ENCODE data around the gene CDK5. TPM values are rescaled to one million over a fixed set of nuclear protein-coding genes. Genes with fewer than 3 reads are reported as not detected.

Gene CDK5
- total and polyA plus RNA-seq, 2 of the 13 experiments (the other 11 are each of a cell fraction or from before 2014, with no cell fraction given) = 16.4 to 21.3 TPM

GRCh38 chr7:151103973-151104372 is 46.3 kb upstream of the CDK5 start (continued):
- no peak for TF ChIP-seq IKZF5 (CRISPR knock-in tag; IDR thresholded peaks at IDR 0.05)

GRCh38 chr7:151102991-151103390 is 45.3 kb upstream of the CDK5 start:
- CTCF ChIA-PET (ENCODE audit: low intra/inter-chr PET ratio, low total read pairs) = no interaction called here
- ATAC-seq (no peak), FAIRE-seq (no peak)

More at GRCh38 chr7:151102991-151103390, 45.3 kb upstream of the CDK5 start:
- TF ChIP-seq TOPORS (CRISPR knock-in tag; IDR thresholded peaks at IDR 0.05) (no peak), NR1H2 (CRISPR knock-in tag; IDR thresholded peaks at IDR 0.05; ENCODE audit: borderline replicate concordance, low read depth) (no peak), ZBTB21 (CRISPR knock-in tag; IDR thresholded peaks at IDR 0.05) (no peak), KAT7 (CRISPR knock-in tag; IDR thresholded peaks at IDR 0.05; ENCODE audit: borderline replicate concordance) (no peak), ZNF629 (CRISPR knock-in tag; conservative IDR thresholded peaks at IDR 0.05) (peak; percentile 72), TSC22D2 (CRISPR knock-in tag; IDR thresholded peaks at IDR 0.05; ENCODE audit: borderline replicate concordance) (no peak), SALL2 (CRISPR knock-in tag; IDR thresholded peaks at IDR 0.05) (no peak), CERS6 (CRISPR knock-in tag; IDR thresholded peaks at IDR 0.05) (no peak)
- BruUV-seq (replicated peaks) = no TSS peak
- Histone ChIP-seq H3K4me1 (ENCODE audit: insufficient read depth, low read length) (peaks cover 1% of the 10 kb centered on the region; the same call in 1 of the 2 replicates), H3K9me3 (ENCODE audit: low read length) (no peaks in the 10 kb centered on the region), H3K4me3 (replicated peaks in 1 of 3; ENCODE audit: insufficient read depth in 1 of 3, low read depth in 2 of 3, low read length in 3 of 3) (no peak overlapping the region), H4K20me1 (ENCODE audit: insufficient read depth, low read length) (peaks cover 29% of the 10 kb centered on the region), H3K4me2 (ENCODE audit: low read depth, low read length) (no peak overlapping the region), H3K79me2 (ENCODE audit: insufficient read depth, low read length) (peaks cover 56% of the 10 kb centered on the region), H2AFZ (ENCODE audit: low read length) (no peak overlapping the region), H3K27ac (ENCODE audit: extremely low read length, insufficient read depth, low read length) (no peak overlapping the region), H3K9ac (ENCODE audit: insufficient read depth, low read depth, low read length) (no peak overlapping the region), H3K27me3 (ENCODE audit: control insufficient read depth in 1 of 2, insufficient read depth in 2 of 2, low read length in 2 of 2) (no peaks in the 10 kb centered on the region), H3K36me3 (replicated peaks in 1 of 2; ENCODE audit: control insufficient read depth in 1 of 2, insufficient read depth in 2 of 2, low read length in 2 of 2) (peaks cover 7 to 21% of the 10 kb centered on the region in 2 experiments; a peak in 3 of 5 replicates)
- DNase-seq (ENCODE audit: low spot score) = no peak
- intact Hi-C loops (cut with micrococcal nuclease; ENCODE audit: unreplicated experiment) = loop anchor here (1.0 kb wide), 1 partner anchor 25 kb away; no protein-coding TSS in a partner anchor
- in situ Hi-C loops (cut with HindIII; ENCODE audit: extremely low pct_ligation_motif_present, low pct_unique_long_range_greater_than_20kb) = no loop called here
- POLR2A ChIA-PET = no interaction called here
- 97% methylated on average over 3 of the region's 3 CpGs for WGBS (ENCODE audit: low lambda C conversion rate)

Data from HepG2 (cell line).